Stimulated activated CD4-positive, alpha-beta T cell treated with anti-CD3 and anti-CD28 coated beads, Interleukin-15, amount 100 ng/mL, for 24 hours (primary cell): Measurements from ENCODE around the gene ABCC10.
"Not testable (repeated sequence)": the region's sequence is repeated elsewhere in the genome, so short reads cannot be mapped to it uniquely, and the experiment has no call there.

ENCODE experiments used
- DNase-seq: peaks from one replicate; pipeline ENCODE4 v3.0.0-alpha.2; 2020

ABCC10 gene

DNA sequence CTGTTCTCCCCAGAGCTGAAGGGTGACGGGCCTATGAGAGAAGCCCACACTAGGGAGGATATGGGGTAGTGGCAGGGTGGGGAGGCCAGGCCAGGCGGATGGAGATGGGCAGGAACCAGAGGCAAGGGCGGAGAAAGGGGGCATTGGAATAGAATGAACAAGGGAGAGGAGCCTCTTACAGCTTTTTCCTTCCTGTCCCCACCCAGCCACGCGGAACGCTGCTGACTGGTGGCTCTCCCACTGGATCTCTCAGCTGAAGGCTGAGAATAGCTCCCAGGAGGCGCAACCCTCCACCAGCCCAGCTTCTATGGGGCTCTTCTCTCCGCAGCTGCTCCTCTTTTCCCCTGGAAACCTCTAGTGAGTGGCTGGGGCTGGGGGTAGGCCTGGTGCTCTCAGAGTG lies 17.2 kb downstream of the ABCC10 start:
- DNase-seq: no peak

DNA sequence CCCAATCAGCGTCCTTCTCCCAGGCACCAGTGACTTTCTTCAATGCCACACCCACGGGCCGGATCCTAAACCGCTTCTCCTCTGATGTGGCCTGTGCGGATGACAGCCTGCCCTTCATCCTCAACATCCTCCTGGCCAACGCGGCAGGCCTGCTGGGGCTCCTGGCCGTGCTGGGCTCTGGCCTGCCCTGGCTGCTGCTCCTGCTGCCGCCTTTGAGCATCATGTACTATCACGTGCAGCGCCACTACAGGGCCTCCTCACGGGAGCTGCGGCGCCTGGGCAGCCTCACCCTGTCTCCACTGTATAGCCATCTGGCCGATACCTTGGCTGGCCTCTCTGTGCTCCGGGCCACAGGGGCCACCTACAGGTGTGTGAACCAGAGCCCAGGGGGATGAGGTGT lies 18.2 kb downstream of the ABCC10 start:
- DNase-seq: no peak

DNA sequence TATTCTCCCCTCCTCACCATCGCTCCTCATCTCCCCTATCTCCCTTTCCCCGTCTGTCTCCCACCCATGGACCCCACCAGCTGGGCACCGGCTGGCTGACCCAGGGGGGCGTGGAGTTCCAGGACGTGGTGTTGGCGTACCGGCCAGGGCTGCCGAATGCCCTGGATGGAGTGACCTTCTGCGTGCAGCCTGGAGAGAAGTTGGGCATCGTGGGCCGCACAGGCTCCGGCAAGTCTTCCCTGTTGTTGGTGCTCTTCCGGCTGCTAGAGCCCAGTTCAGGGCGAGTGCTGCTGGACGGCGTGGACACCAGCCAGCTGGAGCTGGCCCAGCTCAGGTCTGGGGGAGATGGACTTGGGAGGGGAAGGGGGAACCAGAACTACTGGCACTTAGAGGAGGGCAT lies 20.3 kb downstream of the ABCC10 start:
- no peak for DNase-seq

DNA sequence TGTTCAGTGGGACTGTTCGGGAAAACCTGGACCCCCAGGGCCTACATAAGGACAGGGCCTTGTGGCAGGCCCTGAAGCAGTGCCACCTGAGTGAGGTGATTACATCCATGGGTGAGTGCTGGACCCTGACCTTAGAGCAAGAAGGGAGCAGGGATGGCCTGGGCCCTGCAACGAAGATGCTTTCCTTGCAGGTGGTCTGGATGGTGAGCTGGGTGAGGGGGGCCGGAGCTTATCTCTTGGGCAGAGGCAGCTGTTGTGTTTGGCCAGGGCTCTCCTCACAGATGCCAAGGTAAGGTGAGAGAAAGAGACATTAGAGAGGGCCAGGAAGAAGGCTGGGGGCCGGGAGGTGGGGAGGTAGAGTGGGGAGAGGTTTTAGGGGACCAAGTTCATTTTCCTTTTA lies 21.6 kb downstream of the ABCC10 start:
- DNase-seq: no peak

DNA sequence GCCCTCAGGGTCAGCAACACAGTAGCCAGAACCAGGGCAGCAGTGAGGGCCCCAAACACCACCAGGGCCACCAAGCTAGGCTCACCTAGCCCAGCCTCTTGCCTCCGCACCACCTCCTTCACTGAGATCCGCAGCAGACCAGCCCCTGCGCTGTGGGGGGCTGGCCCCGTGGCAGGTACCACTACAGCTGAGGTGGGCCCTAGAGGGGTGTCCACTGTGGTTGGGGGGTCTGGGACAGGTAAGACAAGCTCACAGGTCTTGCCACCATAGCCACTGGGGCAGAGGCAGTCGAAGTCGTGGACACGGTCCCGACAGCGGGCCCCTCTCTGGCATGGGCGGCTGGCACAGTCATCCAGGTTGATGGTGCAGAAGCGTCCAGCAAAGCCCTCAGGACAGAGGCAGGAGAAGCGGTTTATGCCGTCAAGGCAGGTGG lies 23.4 kb downstream of the ABCC10 start:
- no peak for DNase-seq

DNA sequence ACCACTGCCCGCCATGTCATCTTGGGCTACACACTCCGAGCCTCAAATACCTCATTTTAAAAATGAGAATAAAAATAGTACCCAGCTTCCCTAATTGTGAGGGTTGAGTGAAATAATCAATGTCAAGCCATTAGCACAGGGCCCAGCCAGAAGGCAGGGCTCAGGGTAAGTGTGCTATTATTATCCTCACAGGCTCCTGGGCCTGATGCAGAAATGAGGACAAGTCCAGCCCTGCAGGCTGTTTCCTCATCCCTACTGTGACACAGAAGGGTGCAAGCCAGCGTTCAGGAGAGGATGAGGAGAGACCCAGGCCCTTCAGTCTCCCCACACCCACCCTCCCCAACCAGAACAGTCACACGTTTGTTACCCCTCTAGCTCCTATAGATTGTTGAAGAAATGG lies 24.0 kb downstream of the ABCC10 start:
- DNase-seq: no peak

DNA sequence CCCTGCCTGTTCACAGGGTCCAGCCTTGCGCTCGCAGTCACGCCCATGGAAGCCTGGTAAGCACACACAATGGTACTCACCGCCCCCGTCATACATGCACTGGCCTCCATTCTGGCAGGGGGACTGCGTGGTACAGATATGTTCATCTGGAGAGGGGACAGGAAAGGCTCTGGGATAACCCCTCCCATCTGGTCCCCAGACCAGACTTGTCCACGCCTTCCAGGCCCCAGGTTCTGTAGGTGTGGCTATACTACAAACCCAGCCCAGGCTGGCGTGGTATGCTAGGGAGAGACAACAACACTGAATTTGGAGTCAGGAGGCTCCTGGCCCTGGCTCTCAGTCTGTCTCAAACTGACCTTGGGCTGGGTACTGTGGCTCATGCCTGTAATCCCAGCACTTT lies 24.6 kb downstream of the ABCC10 start:
- DNase-seq: no peak

DNA sequence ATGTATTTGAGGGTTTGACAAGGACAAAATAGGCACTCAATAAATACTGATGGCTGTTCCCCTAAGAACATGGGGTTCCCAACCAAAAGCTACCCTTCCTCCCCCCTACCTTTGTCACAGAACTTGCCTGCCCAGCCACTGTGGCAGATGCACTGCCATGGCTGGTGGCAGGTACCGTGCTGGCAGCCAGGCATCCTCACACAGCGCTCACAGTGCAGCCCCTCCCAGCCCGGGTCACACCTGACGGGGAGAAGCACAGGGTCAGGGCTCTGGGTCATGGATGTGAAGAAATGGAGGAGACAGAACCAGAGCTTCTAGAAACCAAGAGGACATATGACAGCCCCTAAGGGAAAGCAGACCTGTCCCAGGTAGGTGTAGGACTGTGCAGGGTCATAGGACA lies 25.6 kb downstream of the ABCC10 start:
- no peak for DNase-seq

DNA sequence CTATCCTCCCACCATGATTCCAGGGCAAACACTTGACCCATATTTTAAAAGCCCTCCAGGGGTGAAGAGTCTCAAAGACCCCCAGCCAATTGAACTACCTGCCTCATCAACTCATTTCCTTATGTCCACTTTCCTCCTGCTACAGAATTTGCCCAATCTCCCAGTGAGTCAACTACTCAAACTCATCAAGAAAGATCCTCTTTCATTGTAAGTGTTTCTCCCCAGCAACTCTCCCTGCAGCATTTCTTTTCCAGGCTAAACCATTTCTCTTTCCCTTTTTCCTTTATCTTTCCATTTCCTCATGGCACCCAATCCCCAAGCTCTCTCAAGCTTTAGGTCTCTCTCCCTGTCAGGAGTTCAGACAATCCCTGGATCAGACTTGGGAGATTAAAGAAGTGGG lies 26.5 kb downstream of the ABCC10 start:
- DNase-seq: no peak

DNA sequence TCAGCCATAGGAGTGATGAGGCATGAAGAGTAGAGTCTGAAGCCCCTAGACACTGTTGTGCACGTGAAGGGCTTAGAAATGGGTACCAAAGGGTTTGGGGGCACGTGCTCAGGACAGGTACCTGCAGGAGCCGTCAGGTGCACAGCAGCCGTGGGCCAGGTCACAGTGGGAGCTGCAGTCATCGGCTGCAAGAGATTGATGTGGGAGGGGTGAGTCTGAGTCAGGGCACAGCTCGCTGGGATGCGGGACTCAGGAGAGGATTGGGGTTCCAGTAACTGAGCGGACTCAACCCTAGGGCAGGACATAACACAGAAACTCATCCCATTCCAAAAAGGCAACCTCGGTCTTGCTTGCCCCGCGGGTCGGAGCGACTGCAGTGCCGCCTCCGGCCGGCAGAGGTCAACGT lies 27.0 kb downstream of the ABCC10 start:
- peak; percentile 82 for DNase-seq

DNA sequence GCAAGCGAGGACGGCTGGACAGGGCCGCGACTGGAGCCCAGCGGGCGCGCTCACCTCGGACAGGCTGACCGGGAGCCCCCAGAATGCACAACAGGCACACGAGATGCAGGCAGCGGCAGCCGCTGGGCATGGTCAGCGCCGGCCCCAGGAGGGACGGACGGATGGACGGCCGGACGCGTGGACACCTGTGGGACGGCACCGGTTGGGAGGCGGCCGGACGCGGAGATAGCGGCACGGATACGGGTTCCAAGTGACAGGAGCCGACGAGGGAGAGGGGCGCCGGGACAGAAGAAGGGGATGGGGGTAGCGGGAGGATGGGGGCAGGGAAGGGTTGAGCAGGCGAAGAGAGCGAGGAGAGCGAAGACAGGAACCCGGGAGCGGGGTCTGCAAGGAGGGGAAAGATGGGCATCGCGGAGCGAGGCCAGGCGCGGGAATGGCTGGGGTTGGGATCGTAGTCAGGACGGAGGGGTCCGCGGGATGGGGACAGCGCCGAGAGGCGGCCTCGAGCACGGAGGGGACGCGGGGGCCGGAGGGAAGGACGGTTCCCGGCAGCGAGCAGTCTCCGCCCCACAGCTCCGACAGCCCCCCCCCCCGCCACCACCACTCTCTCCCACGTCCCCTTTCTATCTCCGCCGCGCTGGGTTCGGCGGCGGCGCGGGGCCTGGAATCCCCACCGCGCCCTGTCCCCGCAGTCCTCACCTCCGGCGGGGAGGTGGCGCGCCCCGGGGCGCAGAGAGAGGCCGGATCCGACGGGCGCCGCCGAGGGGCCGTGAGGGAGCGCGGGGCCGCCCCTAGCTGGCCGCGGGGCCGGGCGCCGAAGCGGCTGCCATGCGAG lies 27.6 kb downstream of the ABCC10 start:
- peak; percentile 50 for DNase-seq

DNA sequence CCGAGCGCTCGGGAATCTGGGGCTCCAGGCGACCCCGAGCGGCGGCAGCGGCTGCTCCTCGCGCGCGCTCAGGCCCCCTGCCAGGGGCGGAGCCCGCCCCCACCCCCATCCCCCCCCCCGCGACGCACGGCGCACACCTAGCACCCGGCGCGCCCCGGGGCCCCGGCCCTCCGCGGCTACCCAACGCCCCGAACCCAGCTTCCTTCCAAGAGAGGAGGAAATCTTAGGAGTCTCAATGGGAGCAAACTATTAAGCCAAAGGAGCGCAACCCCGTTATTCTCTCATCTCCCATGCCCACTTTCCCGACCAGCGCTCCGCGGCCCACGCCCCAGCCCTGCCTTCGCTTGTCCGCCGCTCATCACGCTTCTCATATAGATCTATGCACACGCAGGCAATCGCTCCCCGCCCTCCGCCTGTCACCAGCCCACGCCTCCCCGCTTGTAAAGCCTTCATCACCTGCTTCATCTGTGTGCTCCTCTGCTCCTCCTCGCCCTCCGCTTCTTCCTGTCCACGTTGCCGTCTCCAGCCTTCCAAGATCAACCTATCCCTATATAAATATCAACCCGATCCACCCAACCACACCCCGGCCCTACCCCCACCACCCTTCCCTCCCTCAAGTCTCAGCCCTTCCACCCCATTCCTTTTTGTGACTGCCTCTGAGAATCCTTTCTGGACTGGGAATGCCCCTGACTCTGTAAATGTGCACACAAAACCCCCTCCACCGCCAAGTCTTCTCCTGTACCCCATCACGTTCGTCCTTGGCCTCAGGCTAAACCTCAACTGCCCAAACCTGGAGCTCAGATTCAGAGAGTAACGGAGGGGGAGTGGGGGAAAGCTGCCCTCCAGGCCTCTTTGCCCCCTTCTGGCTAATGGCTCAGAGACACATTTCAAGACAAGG lies 28.4 kb downstream of the ABCC10 start, which contains the start of gene DLK2:
DLK2 (minus strand) TSS at position 18 of the 898 bp plus-strand sequence. CDS start 723 bp downstream, outside the sequence.
- DNase-seq: peak; percentile 76

DNA sequence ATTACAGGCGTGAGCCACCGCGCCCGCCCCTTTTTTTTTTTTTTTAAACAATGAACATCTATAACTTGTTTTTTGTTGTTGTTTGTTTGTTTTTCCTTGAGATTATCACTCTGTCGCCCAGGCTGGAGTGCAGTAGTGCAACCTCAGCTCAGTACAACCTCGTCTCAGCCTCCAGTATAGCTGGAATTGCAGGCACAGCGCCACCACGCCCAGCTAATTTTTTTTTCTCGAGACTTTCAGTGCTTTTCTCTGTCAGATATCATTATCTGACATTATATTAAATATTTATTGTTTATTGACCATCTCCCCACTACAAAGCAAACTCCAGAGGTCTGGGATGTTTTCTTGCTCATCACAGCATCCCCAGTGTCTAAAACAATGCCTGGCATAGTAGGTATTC lies 30.3 kb downstream of the ABCC10 start:
- DNase-seq: no peak

DNA sequence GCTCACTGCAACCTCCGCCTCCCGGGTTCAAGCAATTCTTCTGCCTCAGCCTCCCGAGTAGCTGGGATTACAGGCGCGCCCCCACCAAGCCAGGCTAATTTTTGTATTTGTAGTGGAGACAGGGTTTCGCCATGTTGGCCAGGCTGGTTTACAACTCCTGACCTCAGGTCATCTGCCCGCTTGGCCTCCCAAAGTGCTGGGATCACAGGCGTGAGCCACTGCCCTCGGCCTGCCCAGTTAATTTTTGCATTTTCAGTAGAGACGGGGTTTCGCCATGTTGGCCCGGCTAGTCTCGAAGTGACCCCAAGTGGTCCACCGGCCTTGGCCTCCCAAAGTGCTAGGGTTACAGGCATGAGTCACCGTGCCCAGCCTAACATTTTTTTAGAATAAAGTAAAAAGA lies 30.8 kb downstream of the ABCC10 start:
- DNase-seq: not testable (repeated sequence)

DNA sequence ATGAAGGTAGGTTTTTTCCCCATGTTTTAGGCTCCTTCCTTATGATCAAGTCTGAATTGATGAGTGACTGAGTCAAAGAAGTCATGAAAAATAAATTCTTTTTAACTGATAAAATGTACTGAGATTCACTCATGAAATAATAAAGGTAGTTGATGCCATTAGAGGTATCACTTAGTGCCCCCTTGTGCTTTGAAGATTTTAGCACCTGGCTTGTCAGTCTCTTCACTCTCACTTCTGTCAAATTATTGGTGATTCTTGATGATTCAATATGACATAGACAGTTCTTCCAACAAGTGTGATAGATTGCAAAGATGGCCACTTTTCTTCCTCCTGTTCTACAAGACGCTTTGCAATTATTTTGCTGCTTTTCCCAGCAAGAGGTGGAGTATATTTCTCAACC lies 32.2 kb downstream of the ABCC10 start:
- DNase-seq: no peak

DNA sequence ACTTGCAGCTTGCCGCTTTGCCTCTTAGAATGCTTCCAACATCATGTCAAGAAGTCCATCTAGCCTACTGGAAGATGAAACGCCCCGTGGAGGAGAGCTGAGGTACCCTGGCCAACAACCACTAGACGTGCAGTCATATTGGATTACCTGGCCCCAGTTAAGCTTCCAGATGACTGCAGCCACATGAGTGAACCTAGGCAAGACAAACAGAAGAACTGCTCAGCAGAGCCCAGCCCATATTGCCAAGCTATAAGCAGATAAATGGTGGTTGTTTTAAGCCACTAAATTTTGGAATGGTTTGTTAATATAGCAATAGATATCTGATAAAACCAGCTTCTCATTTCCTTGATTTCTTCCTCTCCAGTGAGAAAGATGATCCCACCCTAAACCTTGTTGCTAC lies 32.7 kb downstream of the ABCC10 start:
- DNase-seq: no peak

DNA sequence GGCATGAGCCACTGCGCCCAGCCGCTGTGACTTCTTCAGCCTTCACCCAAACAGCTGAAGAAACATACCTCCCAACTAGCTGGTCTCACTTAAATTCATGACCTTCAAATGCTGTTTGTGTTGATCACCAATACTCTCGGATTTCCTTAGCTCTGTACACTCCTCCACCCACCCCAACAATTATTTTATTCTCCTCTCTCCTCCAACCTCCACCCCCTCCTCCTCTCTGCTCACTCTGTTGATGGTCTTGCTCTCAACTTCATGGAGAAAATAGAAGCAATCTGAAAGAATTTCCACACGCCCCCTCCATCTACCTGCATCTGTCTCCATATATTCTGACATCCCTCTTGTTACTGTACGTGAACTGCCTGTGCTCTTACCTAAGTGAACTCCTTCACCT lies 34.6 kb downstream of the ABCC10 start:
- DNase-seq: no peak

DNA sequence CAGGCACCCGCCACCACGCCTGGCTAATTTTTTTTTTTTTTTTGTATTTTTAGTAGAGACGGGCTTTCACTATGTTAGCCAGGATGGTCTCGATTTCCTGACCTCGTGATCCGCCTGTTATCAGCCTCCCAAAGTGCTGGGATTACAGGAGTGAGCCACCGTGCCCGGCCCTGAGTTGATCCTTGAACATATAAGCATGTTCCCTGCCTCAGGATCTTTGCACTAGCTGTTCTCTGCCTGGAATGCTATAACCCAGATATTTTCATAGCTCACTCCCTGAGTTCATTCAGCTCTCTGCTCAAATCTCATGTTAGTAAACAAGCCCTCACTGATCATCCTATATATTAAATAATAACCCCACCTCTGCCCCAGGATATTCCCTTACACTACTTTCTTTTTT lies 37.0 kb downstream of the ABCC10 start:
- DNase-seq: no peak

DNA sequence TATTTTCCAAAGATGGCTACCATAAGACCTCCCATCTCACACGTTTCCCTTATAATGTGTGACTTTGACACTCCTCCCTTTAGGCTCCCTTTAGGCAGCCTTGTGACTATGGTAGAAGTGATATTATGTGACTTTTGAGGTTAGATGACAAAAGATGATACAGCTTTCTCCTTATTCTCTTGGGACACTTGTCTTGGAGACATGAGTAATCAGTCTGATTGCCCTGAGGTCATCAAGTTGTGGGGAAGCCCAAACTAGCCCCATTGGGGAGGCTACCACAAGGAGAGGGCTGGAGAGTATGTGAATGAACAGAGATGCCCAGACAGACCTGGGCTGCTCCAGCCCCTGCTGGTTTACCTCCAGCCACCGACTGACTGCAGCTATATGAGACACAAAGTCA lies 38.6 kb downstream of the ABCC10 start:
- no peak for DNase-seq

DNA sequence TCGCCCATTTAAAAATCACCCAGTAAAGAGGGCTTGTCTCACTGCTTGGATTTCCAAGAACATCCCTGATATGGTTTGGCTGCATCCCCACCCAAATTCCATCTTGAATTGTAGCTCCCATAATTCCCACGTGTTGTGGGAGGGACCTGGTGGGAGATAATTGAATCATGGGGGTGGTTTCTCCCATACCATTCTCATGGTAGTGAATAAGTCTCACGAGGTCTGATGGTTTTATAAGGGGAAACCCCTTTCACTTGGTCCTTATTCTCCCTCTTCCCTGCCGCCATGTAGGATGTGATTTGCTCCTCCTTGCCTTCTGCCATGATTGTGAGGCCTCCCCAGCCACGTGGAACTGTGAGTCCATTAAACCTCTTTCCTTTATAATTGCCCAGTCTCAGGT lies 39.9 kb downstream of the ABCC10 start:
- DNase-seq: not testable (repeated sequence)

DNA sequence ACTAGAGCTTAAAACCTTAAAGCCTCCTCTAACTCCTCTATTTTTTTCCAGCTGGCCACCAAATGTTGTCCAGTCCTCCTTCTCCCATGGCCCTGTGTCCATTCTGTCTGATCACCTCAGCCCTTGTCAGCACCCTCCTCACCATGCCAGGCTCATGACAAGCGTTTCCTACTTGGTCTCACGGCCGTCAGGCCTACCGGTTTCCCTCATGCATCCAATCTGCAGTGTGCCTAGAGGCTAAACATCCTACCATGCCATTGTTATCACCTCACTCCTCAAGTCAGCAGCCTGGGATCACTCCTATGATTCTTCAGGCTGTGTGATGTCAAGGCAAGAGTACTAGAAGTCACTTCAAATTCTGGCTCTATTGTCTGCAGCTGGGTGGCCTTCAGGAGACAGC lies 40.4 kb downstream of the ABCC10 start:
- DNase-seq: no peak

DNA sequence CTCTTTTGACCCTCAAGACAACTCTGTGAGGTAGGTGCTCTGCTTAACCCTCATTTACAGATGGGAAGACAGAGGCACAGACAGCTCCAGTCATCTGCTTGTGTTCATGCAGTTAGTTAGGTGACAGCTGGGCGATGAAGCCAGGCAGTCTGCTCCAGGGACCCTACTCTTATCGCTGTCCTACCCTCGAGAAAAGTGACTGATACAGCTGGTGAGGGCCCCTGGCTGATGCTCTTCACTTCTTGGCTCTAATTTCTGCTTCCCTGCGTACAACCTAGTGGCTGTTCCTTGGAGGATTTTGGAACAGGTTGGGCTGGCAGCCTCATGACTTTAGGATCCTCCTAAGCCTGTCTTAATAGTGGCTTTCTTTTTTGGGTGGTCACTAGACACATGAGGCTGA lies 40.9 kb downstream of the ABCC10 start:
- no peak for DNase-seq

DNA sequence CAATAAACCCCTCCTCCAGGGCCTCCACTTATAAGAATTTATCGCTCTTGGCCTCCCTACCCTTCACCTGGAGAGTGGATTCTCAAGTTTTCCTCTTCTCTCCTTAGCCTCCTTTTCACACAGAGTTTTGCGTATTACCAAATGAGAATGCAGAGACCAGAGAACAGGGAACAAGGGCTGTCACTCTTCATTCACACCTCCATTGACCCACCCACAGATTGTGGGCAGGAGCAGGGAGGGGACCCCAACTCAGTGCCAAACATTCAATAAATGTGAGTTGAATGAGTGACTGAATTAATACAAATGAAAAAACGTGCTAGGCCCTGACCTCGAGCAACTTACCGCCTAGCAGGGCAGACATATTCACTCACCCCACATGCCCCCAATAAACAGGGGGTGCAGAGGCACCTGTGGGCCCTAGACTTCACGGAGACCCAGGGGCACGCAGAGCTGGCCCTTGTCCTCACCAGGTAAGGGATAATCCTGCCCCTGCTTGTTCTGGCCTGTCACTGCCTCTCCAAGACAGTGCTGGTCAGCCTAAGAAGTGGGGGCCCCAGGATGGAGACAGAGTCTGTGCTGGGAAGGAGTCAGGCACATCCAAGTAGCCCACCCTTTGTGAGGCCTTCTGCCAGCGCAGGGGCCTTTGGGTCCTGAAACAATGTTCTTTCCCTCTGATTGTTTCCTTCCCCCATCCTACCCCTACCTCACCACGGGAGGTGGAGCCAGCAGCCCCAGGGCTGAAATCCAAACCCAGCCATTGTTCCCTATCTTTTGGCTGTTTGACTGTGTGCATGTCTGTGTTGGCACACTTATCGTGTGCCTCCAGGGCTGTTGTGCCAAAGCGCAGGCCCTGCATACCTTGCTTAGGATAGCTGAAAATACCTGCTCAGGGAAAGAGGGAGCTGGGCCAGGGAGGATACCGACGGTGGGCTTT lies 41.7 kb downstream of the ABCC10 start:
- no peak for DNase-seq
